ENCODE measurements around the gene CAV2.

The CAV2 gene

DNA sequence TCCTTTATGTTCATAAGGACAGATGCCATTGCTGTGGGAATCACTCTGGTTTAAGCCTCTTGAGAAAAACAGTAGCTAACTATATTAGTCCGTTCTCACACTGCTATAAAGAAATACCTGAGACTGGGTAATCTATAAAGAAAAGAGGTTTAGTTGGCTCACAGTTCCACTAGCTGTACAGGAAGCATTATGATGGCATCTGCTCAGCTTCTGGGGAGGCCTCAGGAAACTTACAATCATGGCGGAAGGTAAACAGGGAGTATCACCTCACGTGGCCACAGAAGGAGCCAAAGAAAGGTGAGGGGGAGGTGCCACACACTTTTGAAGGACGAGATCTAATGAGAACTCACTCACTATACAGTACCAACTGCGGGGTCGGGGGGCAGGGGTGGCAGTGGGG is 2.9 kb upstream of the CAV2 start:
- TF ChIP-seq CTCF (conservative IDR thresholded peaks at IDR 0.05): no peak
- no peak overlapping the region for H3K27ac ChIP-seq

- no peak overlapping the region for H3K27ac ChIP-seq
- TF ChIP-seq CTCF (conservative IDR thresholded peaks at IDR 0.05): no peak
These were observed 1.8 kb upstream of the CAV2 start for GRCh38 chr7:116497708-116498107.

DNA sequence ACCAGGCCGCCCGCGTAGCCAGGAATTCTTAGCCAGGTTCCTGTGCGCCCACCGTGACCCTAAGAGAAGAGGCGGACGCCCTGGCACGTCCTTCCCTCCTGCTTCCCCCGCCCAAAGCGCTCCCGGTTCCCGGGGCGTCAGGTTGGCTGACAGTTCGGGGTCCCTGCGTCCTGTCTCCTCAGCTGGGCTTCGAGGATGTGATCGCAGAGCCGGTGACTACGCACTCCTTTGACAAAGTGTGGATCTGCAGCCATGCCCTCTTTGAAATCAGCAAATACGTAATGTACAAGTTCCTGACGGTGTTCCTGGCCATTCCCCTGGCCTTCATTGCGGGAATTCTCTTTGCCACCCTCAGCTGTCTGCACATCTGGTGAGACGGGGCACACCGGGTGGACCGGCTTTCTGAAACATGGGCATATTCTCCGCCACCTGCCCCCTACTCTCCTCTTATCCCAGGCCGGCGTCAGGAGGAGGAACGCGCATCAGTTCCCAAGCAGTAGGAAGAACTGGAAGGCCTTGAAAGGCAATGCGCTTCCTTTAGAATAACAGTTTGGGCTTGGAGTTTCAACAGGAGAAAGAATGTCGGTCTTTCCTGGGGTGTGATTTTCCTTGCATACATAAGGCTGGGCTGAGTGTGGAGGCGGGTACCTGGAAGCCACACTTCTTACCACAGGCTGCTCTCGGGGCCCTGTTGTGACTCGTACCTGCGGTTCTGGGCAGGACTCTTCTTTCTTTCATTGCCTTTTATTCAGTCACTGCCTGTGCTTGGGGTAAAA is 728 bp downstream of the CAV2 start:
- no peak overlapping the region; the same call in 1 of the 2 replicates for H3K27ac ChIP-seq
- TF ChIP-seq CTCF (conservative IDR thresholded peaks at IDR 0.05): no peak

DNA sequence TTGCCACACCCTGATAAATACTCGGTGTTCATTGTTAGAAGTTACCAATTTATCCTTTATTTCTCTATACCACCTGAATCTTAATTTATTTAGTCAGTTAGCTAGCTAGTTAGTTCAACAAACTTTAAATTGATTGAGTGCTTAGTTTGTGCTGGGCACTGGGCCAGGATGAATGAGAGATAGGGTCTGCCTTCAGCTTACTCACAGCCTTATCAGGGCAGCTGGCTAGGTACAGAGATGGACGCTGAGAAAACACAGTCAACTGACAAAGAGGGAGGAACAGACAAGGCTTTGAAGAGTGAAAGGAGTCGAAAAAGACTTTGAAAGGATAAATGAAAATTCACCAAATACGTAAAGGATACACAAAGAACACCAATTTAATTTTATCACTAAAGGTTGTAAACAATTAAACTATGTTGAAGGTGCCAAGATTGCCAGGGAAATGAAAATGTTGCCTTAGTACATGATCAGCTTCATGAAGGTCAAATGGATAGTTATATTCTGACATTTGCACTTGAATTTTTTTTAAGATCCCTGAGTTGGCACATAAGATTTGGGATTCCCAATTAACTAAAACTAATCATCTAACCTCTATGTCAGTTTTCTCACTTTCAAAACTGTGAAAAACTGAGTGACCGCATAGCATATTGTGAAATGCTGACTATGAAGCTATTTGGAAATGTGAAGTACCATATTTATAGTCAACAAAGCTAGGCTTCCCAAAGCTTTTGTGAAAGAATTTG is 2.1 kb downstream of the CAV2 start:
- no peak for TF ChIP-seq CTCF (conservative IDR thresholded peaks at IDR 0.05)
- H3K27ac ChIP-seq: no peak overlapping the region

- TF ChIP-seq CTCF (conservative IDR thresholded peaks at IDR 0.05): no peak
- no peak overlapping the region for H3K27ac ChIP-seq
These were observed 2.9 kb downstream of the CAV2 start for GRCh38 chr7:116502201-116503096.

DNA sequence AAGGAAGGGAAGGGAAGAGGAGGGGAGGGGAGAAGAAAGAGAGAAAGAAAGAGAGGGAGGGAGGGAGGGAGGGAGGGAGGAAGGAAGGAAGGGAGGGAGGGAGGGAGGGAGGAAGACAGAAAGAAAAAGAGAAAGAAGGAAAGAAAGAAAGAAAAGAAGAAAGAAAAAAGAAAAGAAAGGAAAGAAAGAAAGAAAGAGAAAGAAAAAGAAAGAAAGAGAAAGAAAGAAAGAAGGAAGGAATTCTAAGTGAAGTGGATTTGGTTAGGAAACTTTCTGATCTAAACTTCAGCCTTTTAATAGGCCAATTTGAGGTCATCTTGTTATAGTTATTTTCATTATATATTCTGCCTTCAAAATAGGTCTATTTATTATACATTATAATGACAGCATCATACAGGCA is 4.3 kb downstream of the CAV2 start:
- TF ChIP-seq CTCF (conservative IDR thresholded peaks at IDR 0.05): no peak
- no peak overlapping the region for H3K27ac ChIP-seq

- no peak overlapping the region for H3K27ac ChIP-seq
- TF ChIP-seq CTCF (conservative IDR thresholded peaks at IDR 0.05): no peak
These were observed 5.7 kb downstream of the CAV2 start for GRCh38 chr7:116505278-116505677.

All from VCaP (cell line).